NOMO-1 treated with DMSO at 0.1 percent for 48 hours (cell line): ENCODE data around the gene TSSK2.
A peak's percentile ranks its signal among the peaks of the same experiment; 100 is the strongest.
"Not testable (repeated sequence)": the region's sequence is repeated elsewhere in the genome, so short reads cannot be mapped to it uniquely, and the experiment has no call there.

Experiments
- DNase-seq: peaks from one replicate; lab custom pipeline; 2025; ENCODE audit not compliant: unreplicated experiment; lab: John Stamatoyannopoulos, UW

The TSSK2 gene

DNA sequence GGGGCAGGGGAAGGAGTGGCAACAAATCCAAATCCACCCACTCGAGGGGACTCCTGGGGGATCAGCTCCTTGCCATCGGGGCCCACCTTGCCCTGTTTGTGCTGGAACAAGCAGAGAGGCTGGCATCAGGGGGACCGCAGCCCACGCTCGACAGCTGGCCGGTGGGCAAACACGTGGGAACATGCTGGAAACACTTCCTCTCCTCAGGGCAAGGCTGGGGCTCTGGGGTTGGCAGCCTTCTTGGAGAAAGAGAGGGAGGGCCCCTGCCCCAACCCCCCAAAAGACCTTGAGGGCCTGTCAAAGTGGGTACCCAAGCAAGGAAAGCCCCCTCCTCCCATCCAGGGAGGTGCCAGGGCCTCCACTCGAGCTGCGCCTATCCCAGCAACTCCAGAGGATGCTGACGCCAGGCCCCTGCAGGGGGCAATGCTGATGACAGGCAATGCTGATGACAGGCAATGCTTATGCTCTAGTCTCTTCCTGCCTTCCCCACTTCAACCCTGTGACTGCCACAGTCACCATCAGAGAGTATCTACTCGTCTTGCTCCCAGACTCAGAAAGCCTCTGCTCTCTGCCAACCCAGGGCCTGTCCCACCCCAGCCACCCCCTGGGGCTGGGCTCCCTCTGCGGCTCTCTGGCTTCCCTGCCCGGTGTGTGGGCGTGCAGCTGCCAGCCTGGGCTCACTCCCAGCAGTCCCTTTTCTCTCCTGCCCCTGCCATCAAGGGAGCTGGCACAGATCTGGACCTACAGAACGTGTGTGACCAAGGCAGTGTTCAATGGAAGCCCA lies 7.3 kb downstream of the TSSK2 start:
- DNase-seq, result no peak

DNA sequence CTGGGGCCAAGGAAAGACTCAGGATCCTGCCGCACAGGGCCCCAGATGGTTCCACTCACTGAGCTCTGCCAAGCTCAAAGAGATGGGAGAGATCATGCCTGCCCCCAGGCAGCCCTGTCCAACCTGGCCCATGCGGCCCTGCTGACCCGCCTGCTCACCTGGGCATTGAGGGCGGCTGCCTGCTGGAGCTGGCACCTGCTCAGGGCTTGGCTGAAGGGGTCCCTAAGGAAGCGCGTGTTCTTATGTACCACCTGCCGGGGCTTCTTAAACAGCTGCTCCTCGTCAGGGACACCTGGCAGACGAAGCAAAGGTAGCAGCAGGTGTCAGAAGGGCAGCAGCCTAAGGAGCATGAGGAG lies 7.9 kb downstream of the TSSK2 start:
- DNase-seq, result no peak

DNA sequence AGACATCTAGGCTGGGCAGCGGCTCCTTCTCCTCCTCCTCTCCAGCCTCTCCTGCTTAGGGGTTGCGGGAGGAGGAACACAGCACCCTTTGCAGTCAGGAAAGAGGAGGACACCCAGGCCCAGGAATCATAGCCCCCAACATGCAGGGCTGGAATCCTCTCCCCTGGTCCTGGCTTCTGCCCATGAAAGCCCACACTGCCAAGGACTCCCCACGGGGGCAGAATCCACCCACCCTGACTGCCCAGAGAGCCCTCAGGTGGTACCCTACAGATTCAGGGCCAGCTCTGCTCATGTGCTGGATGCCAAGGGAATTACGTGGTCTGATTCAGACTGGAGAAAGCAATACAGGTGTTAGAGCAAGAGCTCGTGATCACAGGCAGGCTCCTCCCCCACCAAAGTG lies 8.9 kb downstream of the TSSK2 start:
- no peak for DNase-seq

DNA sequence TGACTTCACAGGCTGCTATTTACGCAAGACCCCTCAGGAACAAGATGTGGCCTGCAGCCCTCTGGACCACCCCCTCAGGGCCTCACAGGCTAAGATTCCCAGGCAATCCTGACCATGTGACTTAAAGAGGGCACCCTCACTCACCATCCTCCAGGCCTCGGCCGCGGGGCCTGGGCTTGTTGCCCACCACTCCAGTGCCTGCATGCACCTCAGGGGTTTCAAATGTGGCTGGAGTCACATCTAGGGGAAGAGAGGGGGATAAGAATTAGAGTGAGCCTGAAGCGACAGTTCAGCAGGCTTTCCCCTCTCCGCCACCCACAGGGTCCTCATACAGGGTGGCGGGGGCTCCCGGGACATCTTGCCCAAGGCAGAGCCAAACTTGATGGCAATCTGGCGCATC lies 11.3 kb downstream of the TSSK2 start:
- DNase-seq, result no peak

DNA sequence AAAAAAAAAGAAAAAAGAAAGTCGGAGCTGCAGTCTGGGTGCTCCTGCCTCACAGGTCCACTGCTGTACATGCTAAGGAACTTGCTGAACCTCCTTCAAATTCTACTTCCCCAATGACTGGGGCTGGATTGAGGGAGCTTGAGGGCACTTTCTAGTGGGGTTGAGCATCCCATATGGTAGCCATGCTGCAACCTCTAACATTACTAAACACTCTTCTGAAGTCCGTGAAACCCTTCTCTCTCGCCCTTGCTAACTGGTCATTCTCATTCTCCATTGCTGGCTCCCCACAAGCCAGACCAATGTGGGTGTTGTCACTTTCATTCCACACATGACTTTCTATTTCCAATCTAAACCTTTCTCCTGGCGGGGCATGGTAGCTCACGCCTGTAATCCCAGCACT lies 12.1 kb downstream of the TSSK2 start:
- no peak for DNase-seq

DNA sequence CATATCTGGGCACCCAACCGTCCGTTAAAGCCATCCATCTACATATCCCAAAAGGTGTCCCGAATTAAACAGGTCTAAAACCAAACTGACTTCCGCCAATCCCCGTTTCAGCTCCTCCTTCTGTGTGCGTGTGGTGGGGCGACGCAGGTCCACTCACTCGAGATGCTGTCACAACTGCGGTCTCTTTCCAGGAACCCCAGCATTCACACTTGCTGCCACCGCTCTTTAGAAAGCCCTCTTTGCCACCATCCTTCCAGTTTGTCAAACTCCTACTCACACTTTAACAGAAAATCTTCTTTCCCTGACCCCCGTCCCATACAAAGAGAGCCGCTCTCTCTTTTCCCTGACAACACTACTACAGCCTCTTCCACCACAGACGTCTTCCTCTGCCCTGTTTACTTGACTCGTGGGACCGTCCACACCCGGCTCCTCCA lies 12.9 kb downstream of the TSSK2 start:
- peak; percentile 40 for DNase-seq

DNA sequence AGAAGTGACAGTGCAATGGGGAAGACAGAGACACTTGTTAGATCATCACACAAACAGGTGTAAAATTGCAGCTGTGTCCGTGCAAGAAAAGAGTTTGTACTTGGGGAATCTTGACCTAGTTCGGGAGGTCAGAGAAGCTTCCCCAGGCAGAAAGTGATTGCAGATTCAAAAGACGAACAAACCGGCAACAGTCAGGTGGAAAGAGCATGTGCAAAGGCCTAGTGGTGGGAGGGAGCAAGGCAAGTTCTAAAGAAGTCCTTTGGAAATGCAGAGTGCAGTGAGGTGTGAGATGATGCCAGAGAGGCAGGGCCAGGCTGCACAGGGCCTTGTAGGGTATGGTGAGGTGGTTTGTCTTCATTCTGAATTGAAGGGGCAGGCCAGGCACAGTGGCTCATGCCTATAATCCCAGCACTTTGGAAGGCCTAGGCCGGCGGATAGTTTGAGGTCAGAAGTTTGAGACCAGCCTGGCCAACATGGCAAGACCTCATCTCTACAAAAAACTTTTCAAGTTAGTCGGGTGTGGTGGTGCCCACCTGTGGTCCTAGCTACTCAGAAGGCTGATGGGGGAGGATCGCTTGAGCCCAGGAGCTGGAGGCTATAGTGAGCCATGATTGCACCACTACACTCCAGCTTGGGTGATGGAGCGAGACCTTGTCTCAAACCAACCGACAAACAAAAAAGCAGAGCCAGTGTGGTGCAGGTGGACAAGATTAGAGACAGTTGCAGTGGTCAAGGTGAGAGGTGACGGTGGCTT lies 15.3 kb downstream of the TSSK2 start:
- no peak for DNase-seq

DNA sequence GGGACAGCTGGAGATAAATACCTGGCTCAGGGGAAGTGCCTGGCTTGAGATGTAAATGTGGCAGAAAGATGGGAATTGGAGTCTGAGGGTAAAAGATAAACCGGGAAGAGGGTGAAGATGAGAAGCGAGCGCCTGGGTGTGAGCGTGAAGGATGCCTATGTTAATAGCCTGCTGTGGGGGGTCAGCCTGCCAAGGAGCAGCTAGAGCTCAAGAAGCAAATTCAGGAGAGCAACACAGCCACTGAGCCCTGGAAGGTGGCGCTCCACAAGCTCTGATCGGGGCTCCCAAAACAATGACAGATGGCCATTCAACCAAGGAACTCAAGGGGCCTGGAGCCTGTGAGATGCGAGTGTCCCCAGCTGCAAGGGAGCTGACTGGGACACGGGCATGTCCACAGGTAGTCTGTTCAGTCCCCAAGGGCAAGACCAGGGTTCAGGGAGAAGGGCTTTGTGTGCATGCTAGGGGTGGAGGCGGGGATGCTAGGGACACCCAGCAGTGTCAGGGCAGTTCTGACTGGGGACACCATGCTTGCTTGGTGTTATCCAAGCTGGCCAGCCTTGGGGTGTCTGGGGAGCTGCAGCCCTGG lies 16.2 kb downstream of the TSSK2 start:
- no peak for DNase-seq

DNA sequence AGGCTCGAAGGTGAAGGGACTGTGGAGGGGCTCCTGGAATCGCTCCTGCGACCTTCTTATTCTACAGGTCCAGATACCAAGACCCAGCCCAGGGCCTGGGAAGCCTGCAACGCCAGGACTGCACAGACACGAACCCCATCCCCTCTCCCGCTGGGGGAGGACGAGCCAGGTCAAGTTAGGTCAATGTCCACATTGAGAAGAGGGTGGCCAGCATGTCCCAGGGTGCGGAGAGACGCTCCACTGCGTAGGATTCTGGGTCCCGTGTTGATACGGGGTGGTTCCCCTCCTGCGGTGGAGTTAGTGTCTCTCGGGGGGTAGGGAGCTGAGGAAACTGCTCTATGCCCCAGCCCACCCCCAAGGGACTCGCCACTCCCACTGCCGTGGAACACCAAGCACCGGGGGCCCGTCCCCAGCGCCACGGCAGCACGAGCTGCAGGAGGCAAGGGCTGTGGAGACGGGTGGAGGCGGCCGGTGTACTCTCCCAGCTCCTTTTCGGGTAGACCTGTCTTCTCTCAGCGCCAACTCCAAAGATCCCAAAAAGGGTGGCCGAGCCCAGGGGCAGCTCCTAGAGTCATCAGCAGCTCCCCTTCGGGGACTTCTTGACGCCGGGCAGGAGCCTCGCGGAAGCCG lies 17.4 kb downstream of the TSSK2 start:
- no peak for DNase-seq

DNA sequence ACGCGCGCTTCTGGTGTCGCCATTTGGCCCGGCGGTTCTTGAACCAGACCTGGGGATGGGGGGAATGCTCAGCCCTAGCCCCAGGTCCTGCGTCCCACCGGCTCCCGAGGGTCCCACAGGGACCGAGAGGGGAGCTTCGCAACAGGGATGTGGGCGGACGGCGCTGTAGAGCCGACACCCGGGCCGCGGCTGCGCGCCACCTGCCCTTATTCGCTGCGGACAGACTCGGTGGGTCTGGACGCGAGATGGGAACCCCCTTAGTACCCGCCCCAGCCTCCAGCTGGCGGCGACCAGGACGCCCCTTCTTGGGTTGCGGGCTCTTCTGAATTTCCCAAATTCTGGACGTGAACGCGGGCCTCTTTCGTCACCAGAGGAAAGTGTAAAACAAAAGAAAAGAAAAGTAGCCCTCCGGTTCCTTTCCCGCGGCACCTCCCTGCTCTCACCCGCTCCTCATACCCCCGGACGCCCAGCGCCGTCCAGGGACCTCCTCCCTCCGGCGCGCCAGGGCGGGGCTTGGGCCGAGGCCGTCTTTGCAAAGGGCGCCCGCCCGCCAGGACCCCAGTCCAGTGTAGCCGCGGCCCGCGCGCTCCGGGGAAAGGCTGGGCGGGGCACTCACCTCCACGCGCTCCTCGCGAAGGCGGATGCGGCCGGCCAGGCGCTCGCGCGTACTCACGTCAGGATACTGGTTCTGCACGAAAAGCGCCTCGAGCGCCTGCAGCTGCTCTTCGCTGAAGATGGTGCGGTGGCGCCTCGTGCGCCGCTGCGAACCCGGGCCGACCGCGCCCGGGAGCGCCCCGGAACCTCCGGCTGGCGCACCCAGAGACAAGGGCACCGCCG lies 18.2 kb downstream of the TSSK2 start:
- DNase-seq, result peak; percentile 12

DNA sequence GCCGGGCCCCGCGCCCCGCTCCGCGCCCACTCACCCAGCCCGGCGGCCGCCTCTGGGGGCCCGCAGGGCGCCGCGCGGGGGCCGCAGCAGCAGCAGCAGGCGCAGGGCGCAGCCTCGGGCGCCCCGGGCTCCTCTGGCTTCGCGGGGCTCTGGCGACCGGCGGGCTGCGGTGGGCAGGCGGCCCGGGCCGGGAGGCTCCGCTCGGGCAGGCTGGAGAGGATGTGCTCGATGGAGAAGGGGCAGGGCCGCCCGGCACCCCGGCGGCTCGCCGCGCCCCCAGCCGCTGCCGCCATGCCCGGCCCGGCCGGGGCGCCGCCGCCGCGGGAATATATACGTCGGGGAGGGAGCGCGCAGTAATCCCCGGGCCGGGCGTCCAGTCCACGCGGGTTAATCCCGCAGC lies 18.9 kb downstream of the TSSK2 start, which contains the start of gene GSC2:
TSS of gene GSC2 (minus strand) at position 302 of the 400 bp plus-strand sequence. CDS start at position 293, 9 bp downstream.
- DNase-seq, result no peak

DNA sequence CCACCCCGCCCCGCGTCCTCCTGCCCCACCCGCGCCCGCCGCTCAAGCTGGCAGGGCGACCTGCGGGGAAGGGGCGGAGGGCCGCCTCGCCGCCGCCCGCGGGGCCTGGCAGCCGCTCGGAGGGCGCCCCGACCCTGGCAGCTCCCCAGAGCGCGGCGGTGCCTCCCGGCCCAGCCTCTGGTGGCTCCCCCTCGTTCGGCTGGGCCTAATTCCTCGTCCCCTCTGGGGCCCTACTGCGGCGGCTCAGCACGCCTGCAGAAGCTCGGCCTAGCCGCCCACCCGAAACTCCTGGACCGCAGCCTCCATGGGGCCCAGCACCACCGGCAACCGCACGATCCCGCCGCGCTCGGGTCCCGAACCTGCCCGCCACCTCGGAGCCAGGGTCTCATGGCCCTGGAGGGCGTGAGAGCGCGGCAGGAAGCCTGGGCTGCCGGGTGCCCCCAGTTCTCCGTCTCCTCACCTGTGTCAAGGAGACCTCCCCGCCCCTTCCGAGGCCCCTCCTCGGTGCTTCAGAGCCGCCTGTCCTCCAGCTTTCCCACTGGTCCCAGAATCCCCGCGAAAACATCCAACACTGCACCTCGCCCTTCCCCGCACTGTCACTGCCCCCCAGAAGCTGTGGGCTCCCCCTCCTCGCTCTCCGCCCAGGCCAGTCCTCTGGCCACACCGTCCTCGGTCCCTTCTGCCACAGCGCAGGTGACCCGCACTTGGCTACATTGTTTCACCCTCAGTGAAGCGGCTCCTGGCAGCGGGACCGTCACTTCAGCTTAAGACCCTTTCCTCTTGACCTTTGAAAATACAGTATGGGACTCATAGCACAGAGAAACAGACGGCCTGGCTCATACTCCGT lies 19.6 kb downstream of the TSSK2 start:
- no peak for DNase-seq

DNA sequence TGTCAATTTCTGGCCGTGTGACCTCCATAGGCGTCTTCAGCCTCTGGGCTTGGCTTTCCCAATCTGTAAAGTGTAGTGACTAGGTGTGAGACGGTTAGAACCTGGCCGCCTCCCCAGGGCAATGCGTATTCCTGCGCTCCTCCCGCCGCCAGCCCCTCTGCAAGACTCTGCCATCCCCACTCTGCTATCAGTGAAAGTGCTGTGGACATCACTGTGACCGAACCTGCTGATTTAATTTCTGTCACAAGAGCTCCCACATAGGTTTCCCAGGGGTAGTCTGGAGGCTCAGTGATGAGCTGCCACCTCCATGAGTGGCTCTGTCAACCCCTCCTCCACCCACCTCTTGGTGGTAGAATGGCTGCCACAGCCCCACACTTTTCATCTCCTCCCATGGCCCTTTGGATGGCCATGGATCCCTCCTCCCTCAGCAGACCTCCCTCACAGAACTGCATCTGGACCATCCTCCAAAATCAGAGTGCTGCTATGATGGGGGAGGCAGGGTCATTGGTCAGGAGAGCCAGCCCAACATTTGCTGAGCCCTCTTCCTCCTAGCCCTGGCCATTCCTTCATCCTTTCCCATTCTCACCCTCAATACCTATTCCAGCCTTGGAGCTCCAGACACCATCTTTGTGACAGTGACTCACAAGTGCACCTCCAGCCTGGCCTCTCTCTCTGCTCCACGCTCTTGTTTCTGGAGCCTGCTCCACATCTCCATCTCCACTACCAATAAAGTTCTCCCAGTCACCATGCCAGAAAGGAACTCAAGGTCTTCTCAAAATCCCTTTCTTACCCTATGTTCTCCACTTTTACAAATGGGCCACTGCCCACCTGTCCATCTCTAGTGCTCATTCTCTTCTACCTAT lies 20.5 kb downstream of the TSSK2 start:
- DNase-seq, result no peak

DNA sequence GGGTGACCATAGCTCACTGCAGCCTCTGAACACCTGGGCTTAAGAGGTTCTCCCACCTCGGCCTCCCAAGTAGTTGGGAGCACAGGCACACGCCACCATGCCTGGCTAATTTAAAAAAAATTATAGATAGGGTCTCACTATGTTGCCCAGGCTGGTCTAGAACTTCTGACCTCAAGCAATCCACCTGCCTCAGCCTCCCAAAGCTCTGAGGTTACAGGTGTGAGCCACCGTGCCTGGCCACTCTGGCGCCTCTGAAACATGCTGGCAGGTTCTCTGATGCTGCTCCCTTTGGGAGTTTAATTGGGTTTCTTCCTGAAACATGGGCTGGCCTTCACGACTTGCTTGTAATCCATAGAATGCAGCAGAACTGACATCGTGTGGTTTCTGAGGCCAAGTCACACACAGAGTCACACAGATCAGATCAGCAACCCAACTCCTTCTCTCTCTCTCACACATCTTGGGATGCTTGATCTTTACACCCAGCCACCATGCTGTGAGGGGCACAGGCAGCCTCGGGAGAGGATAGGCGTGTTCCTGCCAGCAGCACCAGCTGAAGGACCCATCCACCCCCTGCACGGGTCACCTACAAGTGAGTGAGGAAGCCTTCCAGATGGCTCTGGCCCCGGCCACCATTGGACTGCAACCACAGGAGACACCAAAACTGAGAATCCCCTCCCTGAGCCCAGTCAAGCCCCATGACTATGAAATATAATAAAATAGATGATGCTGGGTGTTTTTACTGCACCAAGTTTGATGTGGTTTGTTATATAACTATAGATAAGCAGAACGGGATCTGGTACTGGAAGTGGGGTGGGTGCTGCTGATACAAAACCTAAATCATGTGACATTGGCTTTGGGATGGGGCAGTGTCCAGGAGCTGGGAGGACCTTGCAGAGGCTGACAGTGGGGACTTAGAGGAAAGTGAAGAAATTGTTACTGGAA lies 22.1 kb downstream of the TSSK2 start:
- DNase-seq, result no peak

DNA sequence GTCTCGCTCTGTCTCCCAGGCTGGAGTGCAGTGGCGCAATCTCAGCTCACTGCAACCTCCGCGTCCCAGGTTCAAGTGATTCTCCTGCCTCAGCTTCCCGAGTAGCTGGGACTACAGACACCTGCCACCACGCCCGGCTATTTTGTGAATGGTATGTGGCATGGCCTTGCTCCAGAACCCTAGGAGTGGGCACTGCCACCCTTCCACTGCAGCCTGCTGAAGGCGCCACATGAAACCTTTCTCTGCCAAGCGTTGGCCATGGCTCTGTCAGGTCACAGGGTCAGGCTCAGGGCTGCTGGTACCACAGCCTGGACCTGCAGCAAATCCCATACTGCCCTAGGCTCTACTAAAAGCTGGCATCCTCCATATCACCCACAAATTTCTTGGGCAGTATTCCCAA lies 25.0 kb downstream of the TSSK2 start:
- not testable (repeated sequence) for DNase-seq

DNA sequence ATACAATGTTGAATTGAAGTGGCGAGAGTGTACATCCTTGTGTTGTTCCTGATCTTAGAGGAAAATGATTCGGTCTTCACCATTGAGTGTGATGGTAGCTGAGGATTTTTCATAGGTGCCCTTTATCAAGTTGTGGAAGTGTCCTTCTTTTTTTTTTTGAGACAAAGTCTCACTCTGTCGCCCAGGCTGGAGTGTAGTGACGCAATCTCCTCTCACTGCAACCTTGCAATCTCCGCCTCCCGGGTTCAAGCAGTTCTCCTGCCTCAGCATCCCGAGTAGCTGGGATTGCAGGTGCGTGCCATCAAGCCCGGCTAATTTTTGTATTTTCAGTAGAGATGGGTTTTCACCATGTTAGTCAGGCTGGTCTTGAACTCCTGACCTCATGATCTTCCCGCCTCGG lies 27.5 kb downstream of the TSSK2 start:
- DNase-seq, result not testable (repeated sequence)

DNA sequence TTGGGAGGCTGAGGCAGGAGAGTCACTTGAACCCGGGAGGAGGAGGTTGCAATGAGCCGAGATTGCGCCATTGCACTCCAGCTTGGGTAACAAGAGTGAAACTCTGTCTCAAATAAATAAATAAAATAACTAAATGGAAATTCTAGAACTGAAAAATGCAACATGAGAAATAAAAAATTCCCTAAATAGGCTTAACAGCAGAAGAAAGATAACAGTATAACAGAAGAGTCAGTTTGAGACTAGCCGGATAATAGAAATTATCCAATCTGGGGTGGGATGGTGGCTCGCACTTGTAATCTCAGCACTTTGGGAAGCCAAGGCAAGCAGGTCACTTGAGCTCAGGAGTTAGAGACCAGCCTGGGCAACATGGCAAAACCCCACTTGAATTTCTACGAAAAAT lies 33.3 kb downstream of the TSSK2 start:
- no peak for DNase-seq

DNA sequence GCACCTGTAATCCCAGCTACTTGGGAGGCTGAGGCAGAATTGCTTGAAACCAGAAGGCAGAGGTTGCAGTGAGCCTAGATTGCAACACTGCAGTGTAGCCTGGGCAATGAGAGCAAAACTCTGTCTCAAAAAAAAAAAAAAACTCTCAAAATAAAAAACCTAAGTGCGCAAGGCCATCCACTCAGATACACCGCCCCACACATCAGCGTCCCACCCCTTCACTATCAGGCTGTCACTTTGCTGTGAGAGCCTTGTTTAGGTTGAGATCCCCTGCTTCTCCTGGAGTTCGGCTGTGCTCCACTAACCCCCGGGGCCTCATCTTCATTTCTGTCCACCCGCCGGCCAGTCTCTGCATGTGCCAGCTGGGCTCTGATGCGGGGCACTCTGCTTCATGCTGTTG lies 35.3 kb downstream of the TSSK2 start:
- no peak for DNase-seq
